NCI-H748 treated with DMSO at 0.1 percent for 48 hours (cell line): ENCODE measurements around the gene YTHDC1.
"Not testable (repeated sequence)": the region's sequence is repeated elsewhere in the genome, so short reads cannot be mapped to it uniquely, and the experiment has no call there.

Source experiments
- DNase-seq: peaks from one replicate; lab custom pipeline; 2025; lab: John Stamatoyannopoulos, UW

Gene YTHDC1

GRCh38 chr4:68349649-68350360 is at the start of gene YTHDC1:
Gene YTHDC1, minus strand, starts transcription at chr4:68350090. Its CDS starts 337 bp downstream, at chr4:68349753.
- DNase-seq, result peak; percentile 70

GRCh38 chr4:68399306-68399705 is 49.4 kb upstream of the YTHDC1 start:
- DNase-seq, result no peak

- no peak for DNase-seq
Measured at GRCh38 chr4:68396756-68397155, 46.9 kb upstream of the YTHDC1 start.

- DNase-seq, result no peak
Measured at GRCh38 chr4:68391436-68391835, 41.5 kb upstream of the YTHDC1 start.

- DNase-seq, result no peak
Measured at GRCh38 chr4:68390205-68390935, 40.5 kb upstream of the YTHDC1 start.

- DNase-seq, result not testable (repeated sequence)
Measured at GRCh38 chr4:68389386-68389913, 39.6 kb upstream of the YTHDC1 start.

- DNase-seq, result no peak
Measured at GRCh38 chr4:68388347-68388865, 38.5 kb upstream of the YTHDC1 start.

GRCh38 chr4:68385267-68385666 is 35.4 kb upstream of the YTHDC1 start:
- DNase-seq, result no peak

GRCh38 chr4:68383115-68383514 is 33.2 kb upstream of the YTHDC1 start:
- no peak for DNase-seq

- DNase-seq, result no peak
Measured at GRCh38 chr4:68378226-68378625, 28.3 kb upstream of the YTHDC1 start.

- DNase-seq, result peak; percentile 6
Measured at GRCh38 chr4:68375667-68376559, 26.0 kb upstream of the YTHDC1 start.

GRCh38 chr4:68373513-68373912 is 23.6 kb upstream of the YTHDC1 start:
- no peak for DNase-seq

GRCh38 chr4:68372588-68372987 is 22.7 kb upstream of the YTHDC1 start:
- no peak for DNase-seq

GRCh38 chr4:68369142-68369805 is 19.4 kb upstream of the YTHDC1 start:
- DNase-seq, result no peak

- DNase-seq, result no peak
Measured at GRCh38 chr4:68368691-68369131, 18.8 kb upstream of the YTHDC1 start.

- DNase-seq, result no peak
Measured at GRCh38 chr4:68367835-68368234, 17.9 kb upstream of the YTHDC1 start.

- DNase-seq, result no peak
Measured at GRCh38 chr4:68366600-68366999, 16.7 kb upstream of the YTHDC1 start.

GRCh38 chr4:68365068-68365467 is 15.2 kb upstream of the YTHDC1 start:
- DNase-seq, result no peak

- no peak for DNase-seq
Measured at GRCh38 chr4:68361146-68361589, 11.3 kb upstream of the YTHDC1 start.

GRCh38 chr4:68360231-68360968 is 10.5 kb upstream of the YTHDC1 start:
- no peak for DNase-seq

- DNase-seq, result no peak
Measured at GRCh38 chr4:68359508-68359907, 9.6 kb upstream of the YTHDC1 start.
